HG02884 (cell line): ENCODE results near the gene RNF152.

Source experiments
- ATAC-seq: cut with Tn5 transposase; IDR thresholded peaks from one replicate; pipeline ENCODE4 v1.9.1; 2021; ENCODE audit warnings: mild to moderate bottlenecking, moderate library complexity; ENCODE audit not compliant: unreplicated experiment

Gene RNF152, protein sequence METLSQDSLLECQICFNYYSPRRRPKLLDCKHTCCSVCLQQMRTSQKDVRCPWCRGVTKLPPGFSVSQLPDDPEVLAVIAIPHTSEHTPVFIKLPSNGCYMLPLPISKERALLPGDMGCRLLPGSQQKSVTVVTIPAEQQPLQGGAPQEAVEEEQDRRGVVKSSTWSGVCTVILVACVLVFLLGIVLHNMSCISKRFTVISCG

DNA sequence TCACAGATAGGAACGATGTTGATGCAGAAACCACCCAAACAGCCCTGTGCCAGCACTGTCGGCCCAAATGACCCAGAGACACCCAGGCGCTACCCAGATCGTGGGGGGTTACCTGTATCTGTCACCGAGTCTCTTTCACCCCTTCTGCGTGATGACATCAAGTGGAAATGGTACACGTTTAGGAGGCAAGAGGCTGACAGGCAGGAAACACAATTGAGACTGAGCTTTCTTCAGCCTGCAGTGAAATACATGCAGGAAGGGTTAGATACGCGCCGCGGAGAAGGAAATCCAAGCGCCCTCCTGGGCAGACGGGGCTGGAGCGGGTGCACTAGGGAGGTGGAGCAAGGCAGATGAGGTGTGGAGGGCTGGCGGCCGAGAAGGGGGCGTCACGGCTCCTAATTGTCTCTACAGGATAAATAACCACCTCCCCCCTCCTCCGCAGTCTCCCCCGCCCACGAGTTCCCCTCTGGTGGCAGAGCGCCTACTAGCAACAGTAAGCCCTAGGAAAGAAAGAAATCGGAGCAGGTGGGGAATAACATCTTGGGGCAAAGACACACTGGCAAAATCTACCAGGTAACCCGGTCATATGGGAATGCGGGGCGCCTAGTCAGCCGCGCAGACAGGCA, at the start of gene RNF152:
Gene RNF152 (minus strand): TSS at position 325 of the 626 bp plus-strand sequence. CDS start 76,544 bp downstream, outside the sequence.
- ATAC-seq = no peak

DNA sequence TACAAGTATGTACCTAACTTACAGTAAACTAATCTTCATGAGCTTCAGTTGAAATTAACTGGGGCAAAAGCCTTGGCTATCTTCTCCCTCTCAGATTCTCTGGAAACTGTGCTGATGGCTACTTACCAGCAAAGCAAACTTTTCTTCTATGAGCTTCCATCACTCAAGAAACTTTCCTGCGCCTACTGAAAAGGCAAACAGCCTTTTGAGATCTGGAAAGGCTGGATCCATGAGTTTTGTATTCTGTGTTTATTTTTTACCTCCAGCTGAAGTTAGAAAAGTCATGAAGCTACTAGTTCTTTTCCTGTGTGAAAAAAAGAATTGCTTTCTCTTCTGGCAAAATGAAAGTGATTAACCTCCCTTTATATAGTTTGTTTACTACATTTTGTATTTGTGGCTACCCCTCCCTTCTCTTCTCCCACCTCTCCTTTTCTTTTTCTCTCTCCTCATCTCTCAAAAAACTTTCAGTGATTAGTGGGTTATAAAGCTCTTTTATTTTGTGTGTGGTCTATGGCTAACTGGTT, 49.2 kb upstream of the RNF152 start:
- ATAC-seq = no peak

DNA sequence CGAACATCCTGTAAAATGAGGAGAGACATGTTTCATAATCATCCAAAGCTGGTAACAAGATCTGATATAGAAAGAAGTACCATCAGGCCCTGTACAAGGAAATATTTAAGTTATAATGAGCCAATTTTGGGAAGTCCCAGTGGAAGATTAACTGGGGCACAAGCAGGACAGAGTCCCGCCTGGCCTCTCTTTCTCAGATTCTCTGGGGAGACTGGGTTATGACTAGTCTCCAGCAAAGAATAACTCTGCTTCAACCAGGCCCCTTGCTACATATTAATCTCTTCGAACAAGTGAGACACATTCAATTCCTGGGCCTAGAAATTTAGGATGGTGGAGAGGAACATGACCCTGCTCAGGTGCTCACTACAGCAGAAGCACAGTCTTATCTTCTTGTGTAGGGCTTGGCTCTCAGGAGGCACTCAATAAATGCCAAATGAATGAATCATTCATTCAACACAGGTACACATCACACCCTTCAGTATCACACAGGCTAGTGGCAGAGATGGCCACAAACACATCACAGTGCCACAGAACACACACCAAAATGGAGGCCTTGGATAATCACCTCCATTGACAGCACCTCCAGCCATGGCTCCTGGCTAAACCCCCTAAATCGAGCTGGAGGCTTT, 46.4 kb upstream of the RNF152 start:
- ATAC-seq = no peak

DNA sequence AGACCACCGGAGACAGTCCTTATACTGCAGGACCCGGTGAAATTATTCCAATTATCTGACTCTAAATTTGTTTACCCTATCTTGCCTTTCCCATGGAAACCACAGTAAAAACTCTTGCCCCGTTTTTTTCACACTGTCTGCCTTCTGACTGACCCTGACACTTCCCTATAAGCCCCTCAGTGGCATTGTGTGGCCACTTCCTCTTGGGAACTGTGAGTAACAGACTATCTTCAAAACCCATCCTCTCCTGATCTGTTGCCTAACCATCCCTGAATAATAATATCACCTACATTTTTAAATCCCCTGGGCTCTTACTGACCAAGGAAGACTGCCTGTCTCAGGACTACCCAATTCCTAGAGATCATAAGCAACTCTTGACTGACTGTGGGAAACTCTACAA, 42.6 kb upstream of the RNF152 start:
- ATAC-seq = no peak

DNA sequence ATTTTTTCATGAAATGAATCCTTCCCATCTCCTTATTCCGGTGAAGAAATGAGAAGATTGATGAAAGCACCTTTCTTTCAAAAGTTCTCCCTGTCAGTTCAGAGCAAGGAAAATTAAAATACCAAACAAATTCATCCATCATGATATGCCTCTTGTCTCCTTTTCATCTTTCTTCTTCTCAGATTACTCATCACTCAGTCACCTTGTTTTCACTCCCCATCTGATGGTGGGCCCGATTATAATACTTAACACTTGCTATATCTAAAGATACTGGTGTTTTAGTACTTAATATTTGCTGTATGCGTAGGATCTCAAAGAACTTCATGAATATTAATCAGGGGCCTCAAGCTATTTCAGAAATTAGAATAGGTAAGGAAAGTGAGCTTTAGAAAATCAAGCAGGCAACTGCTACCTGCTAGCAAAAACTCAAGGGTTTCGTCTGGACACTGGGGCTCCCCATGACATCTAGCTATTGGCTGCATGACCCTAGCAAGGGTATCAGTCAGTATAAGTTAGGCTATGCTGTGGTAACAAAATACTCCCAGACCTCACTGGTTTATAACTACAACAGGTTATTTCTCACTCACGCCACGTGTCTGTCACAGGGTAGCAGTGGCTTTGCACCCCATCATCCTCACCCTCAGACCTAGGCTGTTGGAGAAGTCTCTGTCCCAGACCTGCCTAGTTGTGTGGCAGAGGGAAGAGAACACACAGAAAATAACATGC, 39.0 kb upstream of the RNF152 start:
- ATAC-seq = no peak

DNA sequence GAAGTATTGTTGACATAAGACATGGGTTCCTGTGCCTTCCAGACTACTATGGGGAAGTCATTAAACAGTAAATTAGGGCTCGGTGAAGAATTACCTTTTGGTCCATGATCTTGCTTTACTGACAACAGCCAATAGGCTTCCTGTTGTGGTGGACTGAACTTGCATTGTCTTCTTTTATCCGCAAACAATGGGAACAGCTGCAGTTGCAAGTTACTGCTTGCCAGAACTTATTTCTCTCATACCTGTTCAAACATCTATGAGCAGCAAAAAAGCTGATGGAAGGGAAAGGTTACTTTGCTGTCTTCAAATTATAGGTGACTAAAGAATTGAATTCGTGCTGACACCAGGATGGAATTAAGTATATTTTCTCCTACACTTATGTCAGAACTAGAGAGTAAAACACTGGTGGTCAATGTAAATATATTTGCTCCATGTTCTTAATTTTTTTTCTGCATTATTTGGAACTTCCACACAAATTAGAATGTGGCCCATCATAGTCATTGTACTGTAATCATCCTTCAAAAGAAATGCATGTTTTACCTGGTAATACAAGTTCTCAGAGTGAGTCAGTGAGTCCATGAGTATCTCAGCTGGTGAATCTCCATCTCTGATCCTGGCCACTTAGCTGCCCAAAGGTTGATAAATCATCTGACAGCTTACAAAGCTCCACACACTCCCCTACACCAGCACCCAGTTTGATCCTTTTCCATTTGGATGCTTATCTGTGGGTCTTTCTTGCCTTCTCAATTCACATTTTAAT, 37.3 kb upstream of the RNF152 start:
- no peak for ATAC-seq

DNA sequence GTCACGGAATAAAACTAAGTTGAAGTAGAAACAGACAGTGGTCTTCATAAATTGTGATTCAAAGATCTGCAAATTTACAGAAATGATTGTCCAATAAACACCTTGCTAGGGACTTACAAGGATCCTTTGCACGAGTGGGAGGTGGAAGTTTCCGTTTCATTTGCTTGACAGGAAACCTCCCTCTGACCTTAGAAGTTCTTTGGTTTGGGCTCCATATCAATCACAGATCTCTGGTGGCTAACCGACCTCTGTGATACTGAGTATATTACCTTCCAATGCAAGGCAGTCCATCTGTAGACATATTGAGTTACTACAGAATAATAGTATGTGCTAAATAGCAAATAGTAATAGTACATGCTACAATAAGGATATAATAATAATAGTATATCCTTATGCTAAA, 33.7 kb upstream of the RNF152 start:
- no peak for ATAC-seq

DNA sequence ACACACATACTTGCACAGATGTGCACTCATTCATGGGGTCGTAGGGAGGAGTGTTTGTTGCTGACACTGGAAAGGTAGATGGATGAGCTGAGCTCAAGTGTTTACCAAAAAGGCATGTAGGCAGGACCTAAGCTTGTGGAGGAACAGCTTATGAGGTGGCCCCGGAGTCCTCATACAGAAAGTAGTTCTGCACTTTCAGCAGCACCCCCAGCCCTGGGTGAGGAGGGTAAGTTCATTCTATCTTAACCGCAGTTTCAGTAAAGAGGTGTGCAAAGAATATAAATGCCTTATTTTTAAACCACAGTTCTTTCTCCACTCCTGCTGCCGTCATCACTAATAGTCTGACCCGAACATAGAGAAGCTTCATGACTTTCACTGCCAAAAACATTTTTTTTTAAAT, 31.7 kb upstream of the RNF152 start:
- ATAC-seq = no peak

DNA sequence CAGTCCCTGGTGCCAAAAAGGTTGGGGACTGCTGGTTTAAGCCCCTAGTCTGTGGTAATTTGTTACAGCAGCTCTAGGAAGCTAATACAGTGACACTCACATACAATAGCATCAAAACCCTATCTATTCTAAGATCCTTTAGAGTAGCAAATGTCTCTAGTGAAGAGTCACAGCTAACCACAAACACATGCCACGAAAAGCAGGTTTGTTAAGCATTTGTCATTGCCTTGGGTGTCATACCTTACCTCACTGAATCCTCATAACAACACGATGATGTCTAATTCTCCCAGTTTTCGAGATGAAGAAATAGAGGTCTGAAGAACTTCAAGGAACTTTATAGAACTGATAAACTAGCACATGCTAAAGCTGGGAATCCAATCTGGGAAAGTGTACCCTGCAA, 29.6 kb upstream of the RNF152 start:
- ATAC-seq = no peak

DNA sequence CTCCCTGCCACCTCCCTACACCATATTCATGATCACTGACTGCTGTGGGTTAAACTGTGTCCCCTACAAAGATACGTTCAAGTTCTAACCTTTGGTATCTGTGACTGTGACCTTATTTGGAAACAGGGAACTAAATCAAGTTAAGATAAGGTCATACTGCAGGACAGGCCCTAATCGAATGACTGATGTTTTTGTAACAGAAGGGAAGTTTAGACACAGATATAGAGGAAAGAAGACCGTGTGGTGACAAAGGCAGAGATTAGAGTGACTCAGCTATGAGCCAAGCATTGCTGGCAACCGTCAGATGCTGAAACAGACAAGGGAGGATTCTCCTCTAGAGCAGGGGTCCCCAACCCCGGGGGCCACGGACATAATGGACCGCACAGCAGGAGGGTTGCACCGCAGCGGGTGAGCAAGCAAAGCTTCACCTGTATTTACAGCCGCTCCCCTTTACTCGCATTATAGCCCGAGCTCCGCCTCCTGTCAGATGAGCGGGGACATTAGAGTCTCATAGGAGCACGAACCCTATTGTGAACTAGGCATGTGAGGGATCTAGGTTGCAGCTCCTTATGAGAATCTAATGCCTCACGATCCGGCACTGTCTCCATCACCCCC, 28.9 kb upstream of the RNF152 start:
- ATAC-seq = no peak

DNA sequence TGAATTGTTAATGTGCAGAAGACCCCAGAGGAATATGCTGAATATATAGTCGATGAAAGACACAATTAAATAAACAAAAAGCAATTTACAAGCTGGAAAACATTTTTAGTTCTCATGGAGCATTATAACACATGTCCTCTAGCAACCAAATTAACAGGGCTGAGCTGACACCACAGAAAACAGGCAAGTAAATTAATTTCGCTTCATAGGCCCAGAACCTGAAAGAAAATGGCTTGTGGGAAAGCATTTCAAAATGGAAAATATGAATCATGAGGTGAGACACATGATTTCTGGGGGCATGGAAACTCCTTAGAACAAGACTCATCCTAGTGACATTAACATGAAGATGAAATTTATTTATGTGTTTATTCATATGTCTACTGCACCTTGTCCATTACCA, 25.0 kb upstream of the RNF152 start:
- ATAC-seq = no peak

DNA sequence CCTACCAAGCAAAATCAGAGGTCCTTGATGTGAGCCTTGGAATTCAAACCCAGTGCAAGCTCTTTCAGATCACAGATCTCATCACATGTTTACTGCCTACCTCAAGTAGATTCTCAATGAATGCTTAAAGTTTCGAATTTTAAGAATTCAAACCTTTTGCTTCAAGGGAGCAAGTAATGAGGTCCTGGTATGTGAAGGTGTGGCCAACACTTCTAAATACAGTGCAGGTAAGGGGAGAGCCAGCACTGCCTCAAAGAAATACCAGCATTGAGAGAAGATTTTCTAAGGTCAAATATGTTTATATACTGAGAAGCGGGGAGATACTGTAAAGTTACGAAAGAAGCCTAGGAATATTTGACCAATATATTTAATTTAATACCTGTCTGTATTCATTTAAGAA, 19.7 kb upstream of the RNF152 start:
- ATAC-seq = no peak

DNA sequence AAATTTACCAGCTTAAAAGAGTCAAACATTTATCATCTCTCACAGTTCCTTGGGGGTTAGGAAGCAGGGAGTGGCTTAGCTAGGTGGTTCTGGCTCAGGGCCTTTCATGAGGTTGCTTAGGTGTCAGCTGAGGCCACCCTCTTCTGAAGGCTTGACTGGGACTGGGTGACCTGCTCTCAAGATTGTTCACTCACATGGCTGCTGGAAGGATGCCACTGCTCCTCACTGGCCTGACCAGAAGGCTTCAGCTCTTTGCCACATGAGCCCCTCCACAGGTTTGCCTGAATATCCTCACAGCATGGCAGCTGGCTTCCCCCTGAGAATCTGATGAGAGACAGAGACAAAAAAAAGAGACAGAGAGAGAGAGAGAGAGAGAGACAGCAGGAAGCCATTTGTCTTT, 17.3 kb upstream of the RNF152 start:
- ATAC-seq = no peak

DNA sequence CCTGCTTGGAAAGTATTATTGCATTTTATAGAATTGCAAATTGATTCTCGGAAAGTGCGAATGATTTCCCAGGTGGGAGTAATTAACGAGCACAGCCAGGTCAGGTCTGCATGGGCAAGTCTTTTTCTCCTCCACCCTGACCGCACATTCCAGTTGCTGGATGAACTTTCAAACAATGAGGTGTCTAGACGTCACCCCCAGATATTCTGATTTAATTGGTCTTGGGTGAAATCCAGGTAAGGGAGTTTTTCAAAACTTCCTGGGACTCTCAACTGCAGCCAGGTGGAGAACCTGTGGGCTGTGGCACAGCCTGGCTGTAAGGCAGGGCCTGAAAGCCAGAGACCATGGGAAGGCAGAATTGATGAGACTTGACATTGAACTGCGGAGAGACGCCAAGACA, 15.9 kb upstream of the RNF152 start:
- ATAC-seq = no peak

DNA sequence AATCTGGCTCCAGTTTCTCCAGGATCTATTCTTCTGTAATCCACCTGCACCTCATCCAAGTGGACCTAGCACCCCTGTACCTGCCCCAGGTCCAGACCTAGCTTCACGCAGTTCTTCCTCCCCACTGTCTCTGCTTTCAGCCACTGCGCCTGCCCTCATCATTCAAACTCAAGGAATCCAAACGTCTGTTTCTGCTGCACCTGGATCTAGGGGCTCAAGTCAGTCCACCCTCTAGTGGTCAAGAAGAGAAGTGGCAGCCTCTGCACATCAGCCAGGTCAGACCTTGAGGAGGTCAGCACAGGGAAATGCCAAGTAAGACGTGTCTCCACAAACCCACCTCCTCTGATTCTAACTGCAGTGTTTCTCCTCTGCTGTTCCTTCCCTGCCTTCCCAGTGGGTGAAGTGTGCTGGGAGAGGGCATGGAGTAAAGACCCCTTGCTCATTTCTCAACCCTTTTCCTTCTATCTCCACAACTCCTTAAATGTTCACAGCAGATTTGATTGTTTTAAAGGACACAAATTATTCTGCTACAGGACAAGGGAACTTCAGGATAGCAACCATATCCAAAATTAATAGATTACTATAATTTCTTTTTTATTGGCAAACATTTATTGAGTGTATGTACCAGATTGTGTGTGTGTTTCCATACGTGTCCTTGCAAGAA, 8.6 kb upstream of the RNF152 start:
- ATAC-seq = peak; percentile 99

DNA sequence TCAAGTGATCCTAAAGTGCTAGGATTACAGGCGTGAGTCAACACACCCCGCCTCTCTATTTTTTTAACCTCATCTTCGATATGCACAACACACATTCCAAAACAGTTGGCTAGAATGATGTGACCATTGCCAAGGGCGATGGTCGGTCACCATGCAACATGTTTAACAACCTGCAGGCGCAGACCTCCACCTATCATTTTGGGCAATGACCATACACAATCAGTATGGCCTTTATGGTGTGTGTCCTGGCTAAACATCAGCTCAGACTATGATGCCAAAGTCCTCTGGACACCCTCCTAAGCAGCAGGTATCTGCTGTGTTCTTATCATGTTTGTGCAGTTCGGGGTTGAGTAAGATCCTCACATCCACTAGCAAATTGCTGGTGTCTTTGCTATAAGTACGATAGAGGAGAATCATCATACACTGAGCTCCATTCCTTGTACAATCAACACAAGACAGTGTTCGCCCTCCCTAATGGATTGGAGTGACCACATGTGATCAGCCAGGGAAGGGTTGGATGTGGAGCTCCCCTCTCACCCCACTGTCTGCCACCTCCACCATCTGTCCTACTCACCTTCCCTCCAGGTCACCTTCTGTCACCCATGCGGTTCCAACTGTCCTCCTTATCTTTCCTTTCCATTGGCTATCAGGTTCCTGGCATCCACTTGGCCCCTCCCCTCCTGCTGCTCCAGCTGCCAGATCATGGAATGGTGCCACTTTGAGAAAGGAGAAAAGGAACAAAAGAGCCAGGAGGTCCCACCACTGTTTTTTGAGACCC, 7.9 kb upstream of the RNF152 start:
- no peak for ATAC-seq

DNA sequence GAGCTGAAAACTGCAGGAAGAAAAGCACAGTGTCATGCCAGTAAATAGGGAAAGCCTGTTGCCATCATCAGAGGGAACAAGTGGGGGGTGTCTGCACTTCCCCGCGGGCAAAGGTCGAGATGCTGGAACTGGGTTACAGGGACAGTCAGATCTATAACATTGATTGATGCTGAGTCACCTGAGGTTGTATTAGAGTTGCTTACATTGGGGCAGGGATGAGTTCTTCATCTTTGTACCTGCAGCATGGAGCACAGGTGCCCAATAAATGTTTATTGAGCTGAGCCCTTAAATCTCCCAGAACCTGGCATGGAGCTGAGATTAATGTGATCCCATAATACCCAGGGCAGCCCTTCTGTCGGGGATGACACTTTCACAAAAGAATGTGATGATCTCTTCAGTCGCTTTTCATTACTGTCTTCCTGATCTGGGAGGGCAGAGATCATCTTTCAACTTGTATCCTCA, 5.9 kb upstream of the RNF152 start:
- ATAC-seq = no peak

DNA sequence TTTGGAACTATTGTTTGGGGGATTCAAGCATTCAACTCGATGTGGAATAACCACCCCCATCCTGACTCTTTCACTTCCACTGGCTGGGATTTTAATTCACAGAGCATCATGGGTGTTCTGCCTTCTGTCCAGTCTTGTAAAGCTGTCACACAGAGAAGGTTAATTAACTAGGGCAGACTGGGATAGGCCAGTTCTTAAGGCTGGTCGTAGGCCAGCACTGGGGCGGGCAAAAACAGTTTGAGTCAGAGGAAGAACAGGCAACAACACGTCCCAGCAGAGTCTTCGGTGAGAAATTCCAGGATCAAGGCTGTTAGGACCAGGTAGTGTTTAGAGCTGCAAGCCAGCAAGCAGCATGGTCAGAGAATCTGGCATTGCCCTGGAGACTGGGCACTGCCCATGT, 4.0 kb upstream of the RNF152 start:
- no peak for ATAC-seq

DNA sequence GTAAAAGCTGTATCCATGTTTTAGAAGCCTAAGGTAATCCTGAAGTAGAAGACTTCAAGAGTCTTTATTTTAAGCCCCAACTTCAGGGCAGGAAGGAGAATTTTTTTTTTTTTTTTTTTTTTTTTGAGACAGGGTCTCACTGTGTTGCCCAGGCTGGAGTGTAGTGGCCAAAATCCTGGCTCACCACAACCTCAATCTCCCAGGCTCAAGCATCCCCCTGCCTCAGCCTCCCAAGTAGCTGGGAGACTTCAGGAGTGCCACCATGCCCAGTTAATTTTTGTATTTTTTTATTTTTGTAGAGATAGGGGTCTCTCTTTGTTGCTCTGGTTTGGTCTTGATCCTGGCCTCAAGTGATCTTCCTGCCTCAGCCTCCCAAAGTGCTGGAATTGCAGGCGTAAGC, 3.3 kb upstream of the RNF152 start:
- ATAC-seq = no peak
